ENCODE results near the gene AP5Z1. TPM values are rescaled to one million over a fixed set of nuclear protein-coding genes. Genes with fewer than 3 reads are reported as not detected.

The AP5Z1 gene
- polyA plus RNA-seq, 1 donor from 2014 or later, result 37.7 TPM

DNA sequence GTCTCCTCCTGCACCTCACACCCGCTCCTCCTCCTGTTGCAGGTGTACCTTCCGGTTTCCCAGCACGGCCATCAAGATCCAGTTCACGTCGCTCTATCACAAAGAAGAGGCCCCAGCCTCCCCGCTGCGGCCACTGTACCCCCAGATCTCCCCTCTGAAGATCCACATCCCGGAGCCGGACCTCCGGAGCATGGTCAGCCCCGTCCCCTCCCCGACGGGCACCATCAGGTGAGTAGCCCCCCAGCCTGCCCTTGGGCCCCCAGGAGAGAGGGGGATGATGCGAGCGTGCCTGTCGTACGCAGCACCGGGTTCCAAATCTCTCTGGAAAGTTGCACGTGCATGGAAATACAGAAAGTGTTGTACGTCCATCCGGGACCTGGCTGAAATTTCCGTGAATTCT lies 34.6 kb upstream of the AP5Z1 start:
- Mint-ChIP-seq H3K9me3 (no peaks in the 10 kb centered on the region), H3K4me1 (peaks cover 25 to 33% (median 28%) of the 10 kb centered on the region in 3 donors), H3K36me3 (no peaks in the 10 kb centered on the region), H3K27me3 (no peaks in the 10 kb centered on the region), H3K4me3 (no peak overlapping the region), H3K27ac (peak overlapping the region in 2 of 3 donors; percentile 28 to 51)

DNA sequence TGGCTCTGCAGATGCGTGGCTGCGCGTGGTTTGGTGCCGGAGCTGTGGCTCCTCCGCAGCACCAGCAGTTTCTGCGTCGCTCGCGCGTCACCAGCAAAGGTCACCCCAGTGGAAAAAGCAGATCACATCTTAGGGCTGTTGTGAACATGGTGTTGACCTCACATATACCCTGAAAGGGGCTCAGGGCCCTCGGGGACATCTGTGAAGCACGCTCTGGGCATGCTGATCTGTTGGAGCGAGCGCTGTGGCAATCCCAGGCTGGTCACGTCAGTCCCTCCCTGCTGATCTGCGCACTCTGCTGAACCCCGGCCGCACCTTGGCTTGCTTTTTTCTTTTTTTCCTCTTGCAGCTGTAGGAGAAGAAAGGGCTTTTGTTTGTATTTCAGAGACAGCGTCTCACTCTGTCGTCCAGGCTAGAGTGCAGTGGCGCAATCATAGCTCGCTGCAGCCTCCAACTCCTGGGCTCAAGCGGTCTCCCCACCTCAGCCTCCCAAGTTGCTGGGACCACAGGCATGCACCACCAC lies 33.3 kb upstream of the AP5Z1 start:
- Mint-ChIP-seq H3K9me3 (no peaks in the 10 kb centered on the region), H3K4me1 (peaks cover 30 to 39% (median 31%) of the 10 kb centered on the region in 3 donors), H3K27ac (peak overlapping the region; percentile 10 to 77 (median 71)), H3K27me3 (no peaks in the 10 kb centered on the region), H3K4me3 (peak overlapping the region in 1 of 4 donors; percentile 60), H3K36me3 (no peaks in the 10 kb centered on the region)

GRCh38 chr7:4742852-4743251 lies 32.6 kb upstream of the AP5Z1 start:
- H3K9me3 Mint-ChIP-seq, result no peaks in the 10 kb centered on the region
- H3K4me1 Mint-ChIP-seq, result peaks cover 33 to 40% (median 33%) of the 10 kb centered on the region in 3 donors
- no peak overlapping the region for H3K4me3 Mint-ChIP-seq
- no peaks in the 10 kb centered on the region for H3K27me3 Mint-ChIP-seq
- peak overlapping the region in 2 of 3 donors; percentile 77 to 87 for H3K27ac Mint-ChIP-seq
- H3K36me3 Mint-ChIP-seq, result peaks cover 2% of the 10 kb centered on the region

- Mint-ChIP-seq H3K9me3 (no peaks in the 10 kb centered on the region), H3K4me3 (peak overlapping the region; percentile 80 to 93 (median 88)), H3K4me1 (peaks cover 30 to 39% (median 31%) of the 10 kb centered on the region in 3 donors), H3K36me3 (peaks cover 5% of the 10 kb centered on the region), H3K27me3 (no peaks in the 10 kb centered on the region), H3K27ac (peak overlapping the region; percentile 87 to 97 (median 96))
These were observed 30.8 kb upstream of the AP5Z1 start for GRCh38 chr7:4744391-4745264.

GRCh38 chr7:4745265-4745919 lies 30.0 kb upstream of the AP5Z1 start:
- Mint-ChIP-seq H3K27me3 (no peaks in the 10 kb centered on the region), H3K4me1 (peaks cover 28 to 36% (median 30%) of the 10 kb centered on the region in 3 donors), H3K4me3 (peak overlapping the region; percentile 80 to 93 (median 88)), H3K27ac (peak overlapping the region; percentile 87 to 97 (median 96)), H3K36me3 (peaks cover 5% of the 10 kb centered on the region), H3K9me3 (no peaks in the 10 kb centered on the region)

- no peaks in the 10 kb centered on the region for H3K27me3 Mint-ChIP-seq
- peaks cover 28 to 36% (median 29%) of the 10 kb centered on the region in 3 donors for H3K4me1 Mint-ChIP-seq
- H3K36me3 Mint-ChIP-seq, result peaks cover 5% of the 10 kb centered on the region
- no peaks in the 10 kb centered on the region for H3K9me3 Mint-ChIP-seq
- peak overlapping the region; percentile 80 to 93 (median 88) for H3K4me3 Mint-ChIP-seq
- peak overlapping the region; percentile 87 to 97 (median 96) for H3K27ac Mint-ChIP-seq
These were observed 29.2 kb upstream of the AP5Z1 start for GRCh38 chr7:4745971-4746919.

DNA sequence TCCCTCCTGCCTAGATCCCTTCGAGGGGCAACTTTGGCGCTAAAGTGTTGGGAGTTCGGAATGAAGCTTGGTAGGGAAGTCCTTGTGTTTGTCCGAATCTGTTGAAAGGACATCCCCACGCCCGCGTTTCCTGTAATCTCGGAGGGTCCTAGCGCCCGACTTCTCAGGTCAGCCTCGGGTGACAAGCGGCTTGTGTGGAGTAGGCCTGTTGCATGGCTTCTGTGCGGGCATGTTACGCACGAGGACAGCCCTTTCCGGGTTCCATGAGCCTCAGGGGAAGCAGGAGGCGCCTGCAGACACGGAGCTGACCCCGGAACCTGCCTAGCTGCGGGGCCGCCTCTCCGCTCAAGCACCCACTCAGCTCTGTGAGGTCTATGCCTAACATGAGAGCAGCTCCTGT lies 28.4 kb upstream of the AP5Z1 start:
- Mint-ChIP-seq H3K4me1 (peaks cover 28 to 33% (median 29%) of the 10 kb centered on the region in 3 donors), H3K9me3 (no peaks in the 10 kb centered on the region), H3K27ac (peak overlapping the region; percentile 68 to 97 (median 84)), H3K36me3 (peaks cover 5% of the 10 kb centered on the region), H3K4me3 (peak overlapping the region in 2 of 4 donors; percentile 38 to 61), H3K27me3 (no peaks in the 10 kb centered on the region)

DNA sequence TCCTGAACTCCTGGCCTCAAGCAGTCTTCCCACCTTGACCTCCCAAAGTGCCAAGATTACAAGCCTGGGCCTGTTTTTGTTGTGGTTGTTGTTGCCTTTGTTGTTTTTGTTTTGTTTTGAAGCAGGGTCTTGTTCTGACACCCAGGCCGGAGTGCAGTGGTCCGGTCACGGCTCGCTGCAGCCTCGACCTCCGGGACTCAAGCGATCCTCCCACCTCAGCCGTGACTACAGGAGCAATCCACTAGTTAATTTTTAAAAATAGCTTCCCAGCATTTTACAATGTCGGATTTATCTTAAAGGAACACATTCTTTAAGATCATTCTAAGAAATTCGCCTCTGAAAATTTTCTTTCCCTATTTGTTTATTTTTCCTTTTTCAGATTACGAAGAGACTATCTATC lies 27.7 kb upstream of the AP5Z1 start:
- Mint-ChIP-seq H3K9me3 (no peaks in the 10 kb centered on the region), H3K27me3 (no peaks in the 10 kb centered on the region), H3K4me1 (peaks cover 28 to 33% (median 29%) of the 10 kb centered on the region in 3 donors), H3K36me3 (peaks cover 5% of the 10 kb centered on the region), H3K27ac (peak overlapping the region; percentile 12 to 91 (median 89)), H3K4me3 (peak overlapping the region; percentile 39 to 86 (median 61))

GRCh38 chr7:4748231-4748681 lies 27.2 kb upstream of the AP5Z1 start:
- Mint-ChIP-seq H3K4me1 (peaks cover 30 to 33% (median 32%) of the 10 kb centered on the region in 3 donors), H3K9me3 (no peaks in the 10 kb centered on the region), H3K27me3 (no peaks in the 10 kb centered on the region), H3K27ac (peak overlapping the region; percentile 12 to 91 (median 89)), H3K36me3 (peaks cover 5% of the 10 kb centered on the region), H3K4me3 (peak overlapping the region; percentile 42 to 86 (median 72))

DNA sequence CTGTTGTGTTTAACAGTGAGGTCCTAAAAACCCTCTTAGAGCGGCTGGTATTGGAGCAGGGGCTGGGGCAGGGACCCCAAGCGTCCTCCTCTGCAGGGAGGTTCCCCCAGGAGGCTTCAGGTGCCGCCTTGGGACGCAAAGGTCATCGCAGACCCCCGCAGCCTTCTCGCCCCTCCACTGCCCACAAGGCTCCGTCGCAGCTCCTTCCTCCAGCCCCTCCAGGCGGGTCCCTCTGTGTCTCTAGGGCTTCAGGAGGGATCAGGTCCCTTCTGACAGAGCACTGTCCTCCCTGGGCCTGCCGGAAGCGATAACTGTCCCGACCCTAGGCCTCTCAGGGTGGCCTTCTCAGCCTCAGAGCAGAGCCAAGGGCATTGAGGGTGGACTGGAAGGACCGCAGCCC lies 26.1 kb upstream of the AP5Z1 start:
- Mint-ChIP-seq H3K9me3 (no peaks in the 10 kb centered on the region), H3K4me3 (peak overlapping the region in 2 of 4 donors; percentile 41 to 52), H3K27ac (peak overlapping the region in 2 of 3 donors; percentile 23 to 83), H3K4me1 (peaks cover 27 to 29% (median 27%) of the 10 kb centered on the region in 3 donors), H3K27me3 (no peaks in the 10 kb centered on the region), H3K36me3 (peaks cover 5% of the 10 kb centered on the region)

DNA sequence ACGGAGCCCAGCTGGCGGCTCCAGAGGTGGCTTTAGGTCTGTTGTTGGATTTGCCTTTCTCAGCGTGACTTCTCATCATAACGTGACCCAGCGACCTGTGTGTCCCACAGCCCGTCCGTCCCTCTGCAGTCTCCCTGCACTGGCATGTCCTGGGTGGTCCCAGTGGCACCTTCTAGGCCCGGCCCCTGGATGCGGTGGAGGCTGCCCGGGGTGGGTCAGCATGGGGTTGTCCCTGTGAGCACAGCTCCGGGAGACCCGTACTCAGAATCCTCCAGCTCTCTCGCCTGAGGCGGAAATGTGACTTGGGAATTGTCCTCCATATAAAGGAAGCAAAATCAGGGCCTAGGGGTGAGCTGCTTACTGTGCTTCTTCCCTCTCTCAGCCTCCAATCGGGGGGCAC lies 25.6 kb upstream of the AP5Z1 start:
- Mint-ChIP-seq H3K27ac (no peak overlapping the region), H3K9me3 (no peaks in the 10 kb centered on the region), H3K36me3 (peaks cover 5% of the 10 kb centered on the region), H3K4me3 (no peak overlapping the region), H3K27me3 (no peaks in the 10 kb centered on the region), H3K4me1 (peaks cover 23 to 25% (median 24%) of the 10 kb centered on the region in 3 donors)

DNA sequence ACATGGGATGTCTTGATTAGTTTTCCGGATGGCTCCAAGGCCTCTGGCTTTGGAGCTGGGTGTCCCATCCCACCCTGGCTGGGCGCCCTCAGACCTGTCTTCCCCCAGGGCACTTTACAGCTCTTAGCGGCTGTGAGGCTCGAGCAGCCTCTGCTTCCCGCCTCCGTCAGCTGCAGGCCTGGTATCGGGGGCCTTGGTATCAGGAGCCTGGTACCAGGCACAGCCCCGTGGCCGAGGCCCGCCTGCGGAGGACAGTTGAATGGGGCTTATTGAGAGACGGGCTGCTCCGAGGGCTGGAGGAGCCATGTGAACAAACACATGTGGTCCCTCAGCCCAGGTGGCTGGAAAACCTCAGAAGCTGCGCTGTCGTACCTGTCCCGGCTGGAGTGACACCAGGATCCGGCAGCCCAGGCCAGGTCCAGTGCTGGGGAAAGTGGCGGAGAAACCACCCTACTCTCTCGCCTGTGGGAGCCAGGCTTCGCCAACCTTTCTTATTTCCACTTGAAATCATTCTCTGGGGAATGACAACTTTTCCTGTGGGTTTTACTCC lies 23.9 kb upstream of the AP5Z1 start:
- Mint-ChIP-seq H3K27me3 (no peaks in the 10 kb centered on the region), H3K27ac (no peak overlapping the region), H3K36me3 (peaks cover 6% of the 10 kb centered on the region), H3K4me1 (peaks cover 8 to 17% (median 15%) of the 10 kb centered on the region in 3 donors), H3K9me3 (no peaks in the 10 kb centered on the region), H3K4me3 (no peak overlapping the region)

GRCh38 chr7:4753598-4754432 lies 21.6 kb upstream of the AP5Z1 start:
- H3K9me3 Mint-ChIP-seq, result no peaks in the 10 kb centered on the region
- H3K27me3 Mint-ChIP-seq, result no peaks in the 10 kb centered on the region
- H3K4me3 Mint-ChIP-seq, result peak overlapping the region in 1 of 4 donors; percentile 71
- peaks cover 0 to 9% (median 6%) of the 10 kb centered on the region in 3 donors for H3K4me1 Mint-ChIP-seq
- H3K27ac Mint-ChIP-seq, result peak overlapping the region in 1 of 3 donors; percentile 18
- H3K36me3 Mint-ChIP-seq, result peaks cover 1% of the 10 kb centered on the region
